Bronchial epithelial cell (primary cell): Measurements from ENCODE around the gene CRPPA. TPM values are rescaled to one million over a fixed set of nuclear protein-coding genes. Genes with fewer than 3 reads are reported as not detected.

Experiments used
- DNase-seq: peaks from one replicate; pipeline ENCODE4 v3.0.0-alpha.2; 2010; ENCODE audit warnings: low read depth
- FAIRE-seq: peaks from 2 replicates; lab custom pipeline; 2011; peaks lifted over from hg19 to GRCh38; lab: Jason Lieb, UNC
- H3K27me3 ChIP-seq: 2 replicates; pipeline ENCODE4 v1.5.1; 2011; ENCODE audit warnings: low read length; ENCODE audit not compliant: control insufficient read depth, insufficient read depth
- H3K36me3 ChIP-seq: 2 replicates; pipeline ENCODE4 v1.5.1; 2011; ENCODE audit warnings: low read length; ENCODE audit not compliant: control insufficient read depth, insufficient read depth
- H3K4me3 ChIP-seq: 2 replicates; pipeline ENCODE4 v1.5.1; 2011; ENCODE audit warnings: mild to moderate bottlenecking, low read depth, low read length, control low read depth
- total RNA-seq: library from RNA; depleted of rRNA; stranded (reverse); fragments of >200 nt; gene quantifications from 2 replicates; pipeline ENCODE4 v1.2.1, GENCODE V29; 2014
- TF ChIP-seq, protein P1 (sequence below): IDR thresholded peaks from 2 replicates; pipeline ENCODE4 v1.5.1; 2011; ENCODE audit warnings: mild to moderate bottlenecking, moderate library complexity, low read length, control low read depth, inconsistent platforms; ENCODE audit not compliant: insufficient read depth, severe bottlenecking

CRPPA gene
- total RNA-seq, 1 donor from 2014 or later: 0.26 TPM

GRCh38 chr7:16399265-16399831 lies 22.0 kb downstream of the CRPPA start:
- TF ChIP-seq, protein P1, sequence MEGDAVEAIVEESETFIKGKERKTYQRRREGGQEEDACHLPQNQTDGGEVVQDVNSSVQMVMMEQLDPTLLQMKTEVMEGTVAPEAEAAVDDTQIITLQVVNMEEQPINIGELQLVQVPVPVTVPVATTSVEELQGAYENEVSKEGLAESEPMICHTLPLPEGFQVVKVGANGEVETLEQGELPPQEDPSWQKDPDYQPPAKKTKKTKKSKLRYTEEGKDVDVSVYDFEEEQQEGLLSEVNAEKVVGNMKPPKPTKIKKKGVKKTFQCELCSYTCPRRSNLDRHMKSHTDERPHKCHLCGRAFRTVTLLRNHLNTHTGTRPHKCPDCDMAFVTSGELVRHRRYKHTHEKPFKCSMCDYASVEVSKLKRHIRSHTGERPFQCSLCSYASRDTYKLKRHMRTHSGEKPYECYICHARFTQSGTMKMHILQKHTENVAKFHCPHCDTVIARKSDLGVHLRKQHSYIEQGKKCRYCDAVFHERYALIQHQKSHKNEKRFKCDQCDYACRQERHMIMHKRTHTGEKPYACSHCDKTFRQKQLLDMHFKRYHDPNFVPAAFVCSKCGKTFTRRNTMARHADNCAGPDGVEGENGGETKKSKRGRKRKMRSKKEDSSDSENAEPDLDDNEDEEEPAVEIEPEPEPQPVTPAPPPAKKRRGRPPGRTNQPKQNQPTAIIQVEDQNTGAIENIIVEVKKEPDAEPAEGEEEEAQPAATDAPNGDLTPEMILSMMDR: no peak
- no peaks in the 10 kb centered on the region for H3K36me3 ChIP-seq
- H3K4me3 ChIP-seq: no peak overlapping the region
- DNase-seq (no peak), FAIRE-seq (no peak)
- H3K27me3 ChIP-seq: no peaks in the 10 kb centered on the region

DNA sequence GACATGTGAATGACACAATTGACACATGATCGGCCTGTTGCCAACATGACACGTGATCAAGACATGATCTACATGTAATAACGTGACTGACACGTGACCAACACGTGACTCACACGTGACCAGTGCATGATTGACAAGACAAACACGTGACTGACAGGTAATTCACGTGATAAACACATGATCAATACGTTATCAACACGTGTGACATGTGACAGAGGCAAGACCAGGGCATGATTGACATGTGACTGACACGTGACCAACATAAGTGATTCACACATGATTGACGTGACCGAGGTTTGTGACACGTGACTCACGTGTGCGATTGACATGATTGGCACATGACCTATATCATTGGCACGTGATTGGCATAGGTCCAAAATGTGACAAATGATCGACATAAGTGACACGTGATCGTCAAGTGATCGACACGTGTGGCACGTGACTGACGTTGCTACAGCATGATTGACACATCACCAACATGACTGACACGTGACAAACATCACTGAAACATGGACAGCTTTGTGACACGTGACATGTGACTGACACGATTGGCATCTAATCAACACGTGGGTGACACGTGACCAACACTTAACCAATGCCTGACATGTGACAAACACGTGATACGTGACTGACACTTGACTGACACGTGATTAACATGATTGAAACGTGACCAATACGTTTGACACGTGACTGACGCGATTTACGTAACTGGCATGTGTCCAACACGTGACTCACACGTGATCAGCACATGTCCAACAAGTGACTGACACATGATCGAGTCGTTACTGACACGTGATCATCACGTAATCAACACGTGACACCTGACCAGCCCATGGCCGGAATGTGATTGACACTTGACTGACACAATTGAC lies 23.0 kb downstream of the CRPPA start:
- no peak overlapping the region for H3K4me3 ChIP-seq
- DNase-seq (no peak), FAIRE-seq (no peak)
- no peaks in the 10 kb centered on the region for H3K36me3 ChIP-seq
- H3K27me3 ChIP-seq: no peaks in the 10 kb centered on the region
- TF ChIP-seq, protein P1: no peak

GRCh38 chr7:16397501-16398145 lies 23.7 kb downstream of the CRPPA start:
- DNase-seq (no peak), FAIRE-seq (no peak)
- Histone ChIP-seq H3K4me3 (no peak overlapping the region), H3K36me3 (no peaks in the 10 kb centered on the region), H3K27me3 (no peaks in the 10 kb centered on the region)
- TF ChIP-seq, protein P1: no peak

DNA sequence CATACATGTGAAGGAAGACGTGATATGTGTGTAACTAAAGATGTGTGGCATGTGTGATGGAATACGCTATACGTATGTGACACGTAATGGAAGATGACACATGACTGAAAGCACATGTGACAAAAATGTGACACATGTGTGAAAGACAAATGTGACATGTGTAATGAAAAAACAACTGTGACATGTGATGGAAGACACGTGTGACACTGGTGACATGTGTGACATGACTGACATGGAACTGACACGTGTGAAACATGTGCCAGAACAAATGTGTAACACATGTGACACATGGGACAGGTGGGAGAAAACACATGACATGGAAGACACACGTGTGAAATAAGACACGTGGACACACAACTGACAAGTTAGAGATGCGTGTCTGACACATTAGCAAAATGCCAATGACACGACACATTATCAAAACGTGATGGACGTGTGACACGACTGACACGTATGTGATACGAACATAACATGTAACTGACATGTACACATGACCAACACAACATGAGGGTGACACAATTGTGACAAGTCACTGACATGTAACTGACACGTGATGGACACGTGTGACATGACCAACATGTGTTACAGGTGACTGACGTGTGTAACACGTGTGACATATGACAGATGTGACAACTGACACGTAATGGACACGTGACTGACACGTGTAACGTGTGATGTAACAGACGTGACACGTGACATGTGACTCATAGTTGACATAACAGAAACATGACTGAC lies 24.4 kb downstream of the CRPPA start:
- no peaks in the 10 kb centered on the region for H3K27me3 ChIP-seq
- no peaks in the 10 kb centered on the region for H3K36me3 ChIP-seq
- H3K4me3 ChIP-seq: no peak overlapping the region
- TF ChIP-seq, protein P1: no peak
- FAIRE-seq (no peak), DNase-seq (no peak)

DNA sequence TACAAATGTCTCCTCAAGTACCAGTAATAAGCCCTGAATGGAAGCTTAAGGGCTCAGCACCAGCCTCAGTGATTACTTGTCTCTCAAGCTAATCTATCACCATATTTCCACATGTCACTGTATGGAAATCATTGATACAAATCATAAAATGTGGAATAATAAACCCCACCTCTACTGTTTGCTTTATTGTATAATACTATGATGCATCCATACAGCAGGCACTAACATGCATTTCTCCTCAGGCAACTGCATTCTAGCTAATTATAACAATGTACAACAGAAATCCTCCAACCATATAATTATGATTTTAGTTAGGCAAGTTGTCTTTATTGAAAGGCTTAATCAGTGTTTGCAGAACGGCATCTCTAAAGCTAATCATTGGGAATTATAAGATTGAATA lies 26.2 kb downstream of the CRPPA start:
- Histone ChIP-seq H3K4me3 (no peak overlapping the region), H3K36me3 (no peaks in the 10 kb centered on the region), H3K27me3 (no peaks in the 10 kb centered on the region)
- DNase-seq: peak; percentile 84
- TF ChIP-seq, protein P1: no peak
- no peak for FAIRE-seq
